ENCODE data around the gene RAPGEF5.

The RAPGEF5 gene

GRCh38 chr7:22348379-22348778 is 8.6 kb downstream of the RAPGEF5 start:
- no peak for DNase-seq

DNA sequence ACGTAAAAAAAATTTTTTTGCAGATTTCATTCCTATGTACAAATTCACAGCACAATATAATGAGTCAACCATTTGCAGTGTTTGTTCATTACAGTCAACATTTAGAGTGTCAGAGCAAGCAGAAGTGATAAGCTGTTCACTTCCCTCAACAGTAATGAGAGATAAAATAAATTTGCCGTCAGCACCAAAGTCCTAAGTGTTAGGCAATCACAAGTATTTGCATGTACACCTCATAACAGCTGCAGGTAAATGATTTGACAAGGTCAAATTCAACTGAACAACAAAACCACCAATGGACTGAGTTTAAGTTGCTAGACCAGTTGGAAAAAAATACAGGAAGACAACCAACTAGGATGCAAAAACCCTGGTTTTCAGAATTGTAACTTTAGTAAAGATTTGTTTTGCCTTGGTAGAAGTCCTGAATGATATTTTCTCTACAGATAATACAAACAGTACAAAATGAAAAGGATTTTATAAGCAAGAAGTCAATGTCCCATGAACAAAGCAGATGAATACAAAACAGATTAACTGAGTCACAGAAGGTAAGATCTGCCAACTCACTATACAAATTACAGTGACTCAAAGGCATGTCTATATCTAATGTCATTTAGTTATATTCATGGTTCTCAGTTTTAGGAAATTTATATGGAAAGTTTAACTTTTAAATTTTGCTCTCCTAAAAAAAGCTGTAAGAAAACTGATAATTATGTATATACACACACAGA is 10.4 kb downstream of the RAPGEF5 start:
- DNase-seq = peak; percentile 26

GRCh38 chr7:22344655-22345054 is 12.3 kb downstream of the RAPGEF5 start:
- no peak for DNase-seq

GRCh38 chr7:22343612-22344011 is 13.3 kb downstream of the RAPGEF5 start:
- DNase-seq = no peak

DNA sequence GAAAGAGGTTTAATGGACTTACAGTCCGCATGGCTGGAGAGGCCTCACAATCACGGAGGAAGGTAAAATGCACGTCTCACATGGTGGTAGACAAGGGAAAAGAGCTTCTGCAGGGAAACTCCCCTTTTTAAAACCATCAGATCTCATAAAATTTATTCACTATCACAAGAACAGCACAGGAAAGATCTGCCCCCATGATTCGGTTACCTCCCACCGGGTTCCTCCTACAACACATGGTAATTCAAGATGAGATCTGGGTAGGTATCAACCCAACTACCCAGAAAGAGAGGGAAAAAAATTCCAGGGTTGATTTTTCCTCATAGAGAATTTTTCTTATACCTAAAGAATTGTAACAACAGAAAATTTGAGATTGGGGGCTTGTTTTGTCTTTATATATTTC is 13.9 kb downstream of the RAPGEF5 start:
- no peak for DNase-seq

DNA sequence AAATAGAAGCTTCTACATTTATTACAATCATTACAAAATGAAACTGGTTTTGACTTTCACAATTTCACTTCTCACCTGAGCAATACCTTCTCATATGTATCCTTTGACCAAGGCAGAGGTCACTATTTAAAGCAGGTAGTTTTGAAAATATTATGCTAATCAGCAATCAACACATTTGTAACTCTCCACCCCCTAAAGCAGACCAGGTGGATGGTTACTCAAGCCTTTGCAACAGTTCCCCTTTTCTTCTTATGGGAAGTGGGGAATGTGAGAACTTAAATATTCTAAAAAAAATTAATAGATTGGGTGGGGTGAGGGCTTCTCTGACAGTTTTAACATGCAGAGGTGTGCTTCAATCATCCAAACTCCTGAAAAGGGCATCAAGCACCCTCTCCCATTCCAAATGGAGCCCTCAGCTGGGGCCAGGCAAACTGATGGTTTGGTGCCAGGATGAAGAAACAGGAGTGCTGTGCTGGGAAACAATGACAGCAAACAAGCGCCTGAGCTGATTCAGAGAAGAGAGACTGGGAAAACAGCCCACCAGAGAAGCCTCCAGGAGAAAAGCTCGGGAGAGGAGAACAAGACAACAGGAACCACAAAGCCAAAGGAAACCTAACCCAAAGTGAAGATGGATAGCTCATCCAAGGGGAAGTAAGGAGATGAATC is 17.1 kb downstream of the RAPGEF5 start:
- no peak for DNase-seq

DNA sequence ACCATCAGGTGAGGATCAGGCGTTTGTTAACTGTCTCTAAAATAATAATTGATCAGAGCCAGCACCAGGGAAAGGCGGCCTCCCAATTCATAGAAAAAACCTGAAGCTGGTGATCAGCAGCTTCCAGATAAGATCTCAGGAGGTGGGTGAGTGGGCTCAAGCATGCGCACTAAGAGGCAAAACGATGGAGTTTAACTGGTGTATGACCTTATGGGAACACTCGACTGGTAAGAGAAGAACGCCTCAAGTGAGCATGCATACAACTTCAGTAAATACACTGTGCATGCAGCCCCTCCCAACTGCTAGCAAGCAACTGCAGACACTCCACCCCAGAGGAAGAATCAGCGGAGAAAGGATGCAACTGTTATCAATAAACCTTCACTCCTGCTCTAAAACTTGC is 18.1 kb downstream of the RAPGEF5 start:
- DNase-seq = no peak

DNA sequence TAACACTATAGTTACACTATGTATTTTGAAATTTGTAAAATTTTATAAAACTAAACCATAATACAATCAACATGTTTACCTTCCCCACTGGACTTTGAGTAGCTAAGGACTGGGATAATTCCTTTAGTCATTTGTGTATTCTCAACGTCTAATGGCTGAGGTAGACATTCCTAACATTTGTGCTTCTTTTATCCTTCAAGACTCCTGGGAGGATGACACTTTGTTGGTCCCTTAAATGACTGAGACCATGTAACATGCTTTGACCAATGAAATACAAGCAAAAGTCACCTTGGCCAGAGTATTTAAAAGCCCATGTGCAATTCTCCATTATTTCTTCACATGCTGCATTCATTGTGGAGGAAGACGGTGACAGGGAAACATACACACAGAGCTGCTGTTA is 18.5 kb downstream of the RAPGEF5 start:
- DNase-seq = no peak

DNA sequence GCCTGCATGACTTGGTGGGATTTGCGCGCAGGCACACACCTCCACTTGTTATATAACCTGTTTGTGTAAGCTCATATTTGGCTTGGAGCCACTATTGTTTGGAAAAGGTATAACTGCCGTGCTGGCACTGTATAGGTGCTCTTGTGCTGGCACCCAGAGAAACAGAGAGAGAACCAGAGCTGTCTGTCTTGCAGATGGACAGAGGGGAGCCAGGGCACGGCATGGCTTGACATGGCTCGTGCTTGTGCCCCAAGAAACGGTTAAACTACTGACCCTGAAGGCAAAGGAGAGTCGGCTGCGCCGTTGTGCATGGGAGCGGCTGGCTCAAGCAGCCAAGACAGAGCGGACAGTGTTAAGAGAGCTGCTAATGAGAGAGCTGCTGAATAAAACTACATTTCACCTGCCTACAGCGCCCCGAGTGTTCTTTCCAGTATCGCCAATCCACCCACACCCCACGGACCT is 23.2 kb downstream of the RAPGEF5 start:
- DNase-seq = peak; percentile 72

DNA sequence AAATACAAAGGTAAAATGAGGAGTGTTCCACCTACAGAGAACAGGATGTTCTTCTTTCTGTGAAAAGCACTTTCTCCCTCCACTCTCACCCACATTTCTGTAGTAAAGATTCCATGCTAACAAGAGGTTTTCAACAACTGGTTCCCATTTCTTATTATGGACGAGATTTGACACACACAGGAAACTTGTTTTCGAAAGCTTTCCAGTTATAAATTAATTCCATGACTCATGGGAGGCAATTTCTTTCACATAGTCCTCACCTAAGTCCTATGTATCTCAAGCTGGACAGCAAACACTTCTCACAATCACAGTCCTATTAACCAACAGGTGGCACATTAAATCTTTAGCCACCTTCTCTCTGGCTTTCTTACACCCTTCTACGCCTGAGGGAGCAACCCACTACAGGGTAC is 24.5 kb downstream of the RAPGEF5 start:
- DNase-seq = peak; percentile 50

DNA sequence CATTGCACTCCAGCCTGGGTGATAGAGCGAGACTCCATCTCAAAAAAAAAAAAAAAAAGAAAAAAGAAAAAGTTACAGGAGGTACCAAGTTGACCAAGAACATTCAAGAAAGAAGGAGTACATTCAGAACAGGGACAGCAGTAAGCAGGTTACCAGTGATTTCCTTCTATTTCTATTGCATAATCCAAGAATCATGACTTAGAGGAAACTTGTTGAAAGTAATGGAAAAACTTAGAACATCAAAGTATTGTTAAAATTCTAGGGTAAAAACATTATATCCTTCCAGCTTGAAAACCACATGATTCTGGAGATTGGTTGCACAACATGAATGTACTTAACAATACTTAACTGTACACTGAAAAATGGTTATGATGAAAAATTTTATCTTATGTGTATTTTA is 25.2 kb downstream of the RAPGEF5 start:
- no peak for DNase-seq

DNA sequence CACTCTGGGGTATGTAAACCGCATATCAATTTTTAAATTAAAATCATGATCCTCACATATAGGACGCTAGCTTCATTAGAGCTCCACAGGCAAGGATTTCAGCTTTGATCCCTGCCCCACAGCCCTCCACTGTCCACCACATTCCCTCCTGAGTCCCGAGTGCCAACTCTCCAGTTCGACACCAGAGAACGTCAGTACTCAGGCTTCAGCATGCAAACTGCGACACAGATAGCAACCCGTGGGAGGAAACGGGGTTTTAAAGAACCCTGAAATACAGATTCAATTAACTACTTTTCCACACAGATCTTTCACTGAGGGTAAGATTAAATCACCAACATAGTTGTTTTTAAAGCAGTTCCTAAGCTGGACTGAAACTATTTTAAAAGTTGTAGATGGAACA is 26.1 kb downstream of the RAPGEF5 start:
- DNase-seq = no peak

- peak; percentile 51 for DNase-seq
Observed at GRCh38 chr7:22329816-22330524, 27.0 kb downstream of the RAPGEF5 start.

GRCh38 chr7:22326181-22326580 is 30.8 kb downstream of the RAPGEF5 start:
- DNase-seq = no peak

DNA sequence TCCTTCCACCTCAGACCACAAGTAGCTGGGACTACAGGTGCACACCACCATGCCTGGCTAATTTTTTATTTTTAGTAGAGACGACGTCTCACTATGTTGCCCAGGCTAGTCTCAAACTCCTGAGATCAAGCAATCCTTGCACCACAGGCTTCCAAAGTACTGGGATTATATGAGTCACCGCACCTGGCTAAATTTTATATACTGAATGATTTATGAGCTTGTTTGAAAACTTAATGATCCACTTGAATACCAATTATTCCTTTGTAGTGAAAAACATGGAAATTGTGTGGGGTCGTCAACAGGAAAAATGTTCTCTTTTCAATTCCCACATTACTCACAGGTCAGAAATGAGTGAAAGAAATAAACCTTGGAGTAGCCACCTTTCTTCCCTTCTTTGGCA is 31.3 kb downstream of the RAPGEF5 start:
- no peak for DNase-seq

- no peak for DNase-seq
Observed at GRCh38 chr7:22323714-22324113, 33.2 kb downstream of the RAPGEF5 start.

- DNase-seq = no peak
Observed at GRCh38 chr7:22320416-22320815, 36.5 kb downstream of the RAPGEF5 start.

DNA sequence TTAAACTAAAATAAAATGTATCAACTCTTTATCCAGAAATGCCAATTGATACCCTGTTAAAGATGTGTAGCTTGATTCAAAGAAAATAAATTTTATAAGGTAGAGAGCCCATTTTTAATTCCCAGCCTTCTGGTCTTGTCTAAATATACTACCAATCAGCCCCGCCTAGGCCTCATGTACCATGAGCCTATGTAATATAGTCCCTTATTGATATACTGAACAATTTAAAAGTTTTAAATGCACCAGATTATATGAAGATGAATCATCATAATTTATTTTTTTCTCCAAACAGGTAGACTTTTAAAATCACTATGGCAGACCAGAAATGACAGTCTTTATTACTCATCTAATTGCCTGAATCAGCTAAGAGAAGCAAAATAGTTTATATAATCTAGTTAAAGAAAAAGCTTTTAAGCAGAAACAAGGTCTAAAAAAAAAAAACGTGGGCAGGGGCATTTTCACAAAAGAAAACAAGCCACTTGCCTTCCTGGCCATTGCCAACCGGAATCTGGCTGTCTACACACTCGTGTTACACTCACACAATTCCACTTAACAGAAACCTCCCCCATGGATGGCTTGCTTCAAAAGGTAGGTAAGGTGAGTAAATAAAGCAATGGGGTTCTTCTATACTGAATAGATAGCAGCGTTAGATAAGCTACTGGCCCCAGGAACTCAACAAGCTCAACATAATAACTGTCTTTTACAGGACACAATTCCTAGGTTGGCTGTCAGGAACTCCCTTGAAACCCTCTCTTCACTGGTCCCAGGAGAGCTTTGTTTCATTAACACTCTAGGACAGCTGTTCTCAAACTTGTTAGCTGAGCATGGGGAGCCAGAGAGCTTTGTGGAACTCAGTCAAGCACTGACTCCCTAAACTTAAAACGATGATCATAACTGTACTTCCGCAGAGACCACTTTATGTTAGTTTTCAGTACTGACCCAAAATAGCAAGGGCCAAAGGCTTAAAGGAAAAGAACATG is 37.2 kb downstream of the RAPGEF5 start:
- peak; percentile 93 for DNase-seq

GRCh38 chr7:22318376-22318775 is 38.6 kb downstream of the RAPGEF5 start:
- DNase-seq = no peak

- no peak for DNase-seq
Observed at GRCh38 chr7:22317632-22318031, 39.3 kb downstream of the RAPGEF5 start.

GRCh38 chr7:22316914-22317313 is 40.0 kb downstream of the RAPGEF5 start:
- no peak for DNase-seq

GRCh38 chr7:22307816-22308215 is 49.1 kb downstream of the RAPGEF5 start:
- no peak for DNase-seq

DNA sequence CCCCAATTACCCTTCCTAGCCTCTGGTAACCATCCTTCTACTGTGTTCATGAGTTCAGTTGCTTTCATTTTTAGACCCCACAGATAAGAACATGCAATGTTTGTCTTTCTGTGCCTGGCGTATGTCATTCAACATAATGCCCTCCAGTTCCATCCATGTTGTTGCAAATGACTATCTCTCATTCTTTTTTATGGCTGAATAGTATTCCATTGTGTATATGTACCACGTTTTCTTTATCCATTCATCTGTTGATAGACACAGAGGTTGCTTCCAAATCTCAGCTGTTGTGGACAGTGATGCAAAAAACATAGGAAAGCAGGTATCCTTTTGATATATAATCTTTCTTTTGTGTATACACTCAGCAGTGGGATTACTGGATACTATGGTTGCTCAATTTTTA is 51.2 kb downstream of the RAPGEF5 start:
- no peak for DNase-seq

Data from NCI-H1092 treated with DMSO at 0.1 percent for 48 hours (cell line).